Suprapubic skin (tissue), 3 donors: Measurements from ENCODE around the gene PRR5.

Experiments
- POLR2A ChIP-seq, 2 donors: fragments of 450-650 bp; IDR thresholded peaks; one replicate each; pipeline ENCODE4 v1.6.1; 2017; ENCODE audit warnings: antibody characterized with exemption in 2 of 2, mild to moderate bottlenecking in 2 of 2, moderate library complexity in 2 of 2
- TF ChIP-seq, protein P1 (sequence below), 2 donors: fragments of 200-600 bp in 1 of 2; fragments of 450-650 bp in 1 of 2; sonication (generic) in 1 of 2; IDR thresholded peaks; one replicate each; pipeline ENCODE4 v1.5.1; 2016 to 2019; ENCODE audit warnings: antibody characterized with exemption in 2 of 2, mild to moderate bottlenecking in 1 of 2, moderate library complexity in 1 of 2

- TF ChIP-seq, protein P1, sequence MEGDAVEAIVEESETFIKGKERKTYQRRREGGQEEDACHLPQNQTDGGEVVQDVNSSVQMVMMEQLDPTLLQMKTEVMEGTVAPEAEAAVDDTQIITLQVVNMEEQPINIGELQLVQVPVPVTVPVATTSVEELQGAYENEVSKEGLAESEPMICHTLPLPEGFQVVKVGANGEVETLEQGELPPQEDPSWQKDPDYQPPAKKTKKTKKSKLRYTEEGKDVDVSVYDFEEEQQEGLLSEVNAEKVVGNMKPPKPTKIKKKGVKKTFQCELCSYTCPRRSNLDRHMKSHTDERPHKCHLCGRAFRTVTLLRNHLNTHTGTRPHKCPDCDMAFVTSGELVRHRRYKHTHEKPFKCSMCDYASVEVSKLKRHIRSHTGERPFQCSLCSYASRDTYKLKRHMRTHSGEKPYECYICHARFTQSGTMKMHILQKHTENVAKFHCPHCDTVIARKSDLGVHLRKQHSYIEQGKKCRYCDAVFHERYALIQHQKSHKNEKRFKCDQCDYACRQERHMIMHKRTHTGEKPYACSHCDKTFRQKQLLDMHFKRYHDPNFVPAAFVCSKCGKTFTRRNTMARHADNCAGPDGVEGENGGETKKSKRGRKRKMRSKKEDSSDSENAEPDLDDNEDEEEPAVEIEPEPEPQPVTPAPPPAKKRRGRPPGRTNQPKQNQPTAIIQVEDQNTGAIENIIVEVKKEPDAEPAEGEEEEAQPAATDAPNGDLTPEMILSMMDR (IDR thresholded peaks at IDR 0.05): peak; percentile 90 to 99
- TF ChIP-seq POLR2A (IDR thresholded peaks at IDR 0.05): no peak
Observed at GRCh38 chr22:44684506-44685383, 17.3 kb upstream of the PRR5 start.
